Prostate gland (tissue), 2 donors: ENCODE data around the gene HDAC4. TPM values are rescaled to one million over a fixed set of nuclear protein-coding genes. Genes with fewer than 3 reads are reported as not detected.

Source experiments
- DNase-seq: peaks from one replicate; pipeline ENCODE4 v3.0.0-alpha.2; 2019; ENCODE audit warnings: low spot score
- H3K27ac ChIP-seq, 2 donors: fragments of 200-600 bp; sonication (generic); 2 replicates each; pipeline ENCODE4 v1.5.1; 2017 to 2019
- H3K27me3 ChIP-seq: fragments of 200-600 bp; sonication (generic); replicated peaks from 2 replicates; pipeline ENCODE4 v1.5.1; 2019; ENCODE audit not compliant: insufficient read depth
- H3K36me3 ChIP-seq, 2 donors: fragments of 200-600 bp; sonication (generic); 1 replicate in 1 of 2; 2 replicates in 1 of 2; pipeline versions ENCODE4 v1.5.1 to v1.8.1; 2017 to 2019
- H3K4me1 ChIP-seq: fragments of 200-600 bp; sonication (generic); replicated peaks from 2 replicates; pipeline ENCODE4 v1.5.1; 2019
- H3K4me3 ChIP-seq, 2 donors: fragments of 200-600 bp; sonication (generic); 2 replicates each; pipeline ENCODE4 v1.5.1; 2017 to 2019
- H3K9me3 ChIP-seq: fragments of 200-600 bp; sonication (generic); 2 replicates; pipeline ENCODE4 v1.5.1; 2017
- CTCF ChIP-seq, 4 experiments: fragments of 200-600 bp in 2 of 4; fragments of 450-650 bp in 2 of 4; sonication (generic) in 2 of 4; IDR thresholded peaks; 1 replicate in 3 of 4; 2 replicates in 1 of 4; pipeline ENCODE4 v1.5.1; 2016 to 2019; ENCODE audit warnings: antibody characterized with exemption in 4 of 4, mild to moderate bottlenecking in 2 of 4, moderate library complexity in 2 of 4
- POLR2A ChIP-seq: fragments of 450-650 bp; IDR thresholded peaks from one replicate; pipeline ENCODE4 v1.6.1; 2016; ENCODE audit warnings: antibody characterized with exemption, mild to moderate bottlenecking
- POLR2AphosphoS5 ChIP-seq: sonication (generic); formaldehyde crosslinking; IDR thresholded peaks from one replicate; pipeline ENCODE4 v1.6.1; 2017; ENCODE audit warnings: antibody characterized with exemption
- WGBS: methylation state at CpG from one replicate; pipeline ENCODE4 v1.1.5; 2018; 5-methylcytosine and 5-hydroxymethylcytosine counted together
- intact Hi-C: fragments of 100-400 bp; cut with DNase I; formaldehyde crosslinking; loops from one replicate; pipeline ENCODE4 v1.14.2; 2022
- total RNA-seq, 2 donors: library from RNA; depleted of rRNA; stranded (reverse); fragments of >200 nt; gene quantifications; one replicate each; pipeline ENCODE4 v1.1.0, GENCODE V29; 2016

Gene HDAC4
- total RNA-seq, 2 donors from 2014 or later = 41.8 to 44.2 TPM

GRCh38 chr2:239279508-239280295, 121.1 kb downstream of the HDAC4 start:
- Histone ChIP-seq H3K27me3 (no peaks in the 10 kb centered on the region), H3K9me3 (no peaks in the 10 kb centered on the region), H3K4me3 (no peak overlapping the region), H3K4me1 (no peaks in the 10 kb centered on the region), H3K36me3 (no peaks in the 10 kb centered on the region), H3K27ac (no peak overlapping the region)
- DNase-seq = no peak
- TF ChIP-seq POLR2AphosphoS5 = no peak
- TF ChIP-seq POLR2A = no peak
- TF ChIP-seq CTCF (IDR thresholded peaks at IDR 0.05) = no peak
- 89% methylated on average over 20 of the region's 20 CpGs for WGBS
- intact Hi-C loops = no loop called here

DNA sequence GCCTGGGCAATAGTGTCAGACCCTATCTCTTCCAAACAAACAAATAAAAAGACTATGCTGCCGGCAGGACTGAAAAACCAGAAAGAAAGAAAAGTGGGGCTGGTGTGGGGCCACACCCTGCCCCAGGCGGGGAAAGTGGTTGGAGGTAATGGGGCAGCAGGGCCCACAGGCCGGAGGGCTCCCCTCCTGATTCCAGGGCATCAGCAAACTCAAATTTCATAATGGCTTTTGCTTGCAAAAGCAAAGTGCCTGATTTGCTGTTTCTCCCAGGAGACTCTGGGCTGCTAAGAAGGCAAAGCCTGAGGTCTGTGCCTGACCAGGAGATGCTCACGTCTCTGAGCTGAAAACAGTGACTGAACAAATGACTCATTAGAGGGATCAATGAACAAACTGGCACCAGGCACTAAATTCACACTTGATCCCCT, 121.9 kb downstream of the HDAC4 start:
- 64% methylated on average over 4 of the region's 4 CpGs for WGBS
- H3K4me3 ChIP-seq = no peak overlapping the region
- no peaks in the 10 kb centered on the region for H3K36me3 ChIP-seq
- H3K4me1 ChIP-seq = no peaks in the 10 kb centered on the region
- TF ChIP-seq CTCF (IDR thresholded peaks at IDR 0.05) (no peak), POLR2A (no peak), POLR2AphosphoS5 (no peak)
- no peak for DNase-seq
- no peaks in the 10 kb centered on the region for H3K27me3 ChIP-seq
- H3K9me3 ChIP-seq = no peaks in the 10 kb centered on the region
- H3K27ac ChIP-seq = no peak overlapping the region
- intact Hi-C loops = no loop called here

- H3K4me1 ChIP-seq = no peaks in the 10 kb centered on the region
- DNase-seq = no peak
- H3K27ac ChIP-seq = no peak overlapping the region
- TF ChIP-seq POLR2AphosphoS5 (no peak), CTCF (IDR thresholded peaks at IDR 0.05) (no peak), POLR2A (no peak)
- no peaks in the 10 kb centered on the region for H3K27me3 ChIP-seq
- intact Hi-C loops = no loop called here
- no peaks in the 10 kb centered on the region for H3K9me3 ChIP-seq
- no peaks in the 10 kb centered on the region for H3K36me3 ChIP-seq
- WGBS = 94% methylated on average over 7 of the region's 7 CpGs
- no peak overlapping the region for H3K4me3 ChIP-seq
Measured at GRCh38 chr2:239278361-239278760, 122.5 kb downstream of the HDAC4 start.

- no peaks in the 10 kb centered on the region for H3K27me3 ChIP-seq
- no peaks in the 10 kb centered on the region for H3K36me3 ChIP-seq
- DNase-seq = no peak
- 91% methylated on average over 27 of the region's 27 CpGs for WGBS
- H3K9me3 ChIP-seq = no peaks in the 10 kb centered on the region
- H3K27ac ChIP-seq = no peak overlapping the region
- intact Hi-C loops = no loop called here
- H3K4me3 ChIP-seq = no peak overlapping the region
- no peaks in the 10 kb centered on the region for H3K4me1 ChIP-seq
- TF ChIP-seq CTCF (IDR thresholded peaks at IDR 0.05) (no peak), POLR2AphosphoS5 (no peak), POLR2A (no peak)
Measured at GRCh38 chr2:239277401-239278085, 123.3 kb downstream of the HDAC4 start.

- intact Hi-C loops = no loop called here
- no peak for DNase-seq
- Histone ChIP-seq H3K27ac (no peak overlapping the region), H3K36me3 (no peaks in the 10 kb centered on the region), H3K9me3 (no peaks in the 10 kb centered on the region), H3K4me3 (no peak overlapping the region), H3K4me1 (no peaks in the 10 kb centered on the region), H3K27me3 (no peaks in the 10 kb centered on the region)
- TF ChIP-seq POLR2AphosphoS5 (no peak), CTCF (IDR thresholded peaks at IDR 0.05) (no peak), POLR2A (no peak)
- WGBS = 91% methylated on average over 9 of the region's 9 CpGs
Measured at GRCh38 chr2:239276851-239277250, 124.0 kb downstream of the HDAC4 start.
